GM04504 (cell line): ENCODE results near the gene DPF3.
"Not testable (repeated sequence)": the region's sequence is repeated elsewhere in the genome, so short reads cannot be mapped to it uniquely, and the experiment has no call there.

Source experiments
- DNase-seq: peaks from one replicate; pipeline ENCODE4 v3.0.0-alpha.2; 2012; ENCODE audit warnings: low read depth

DPF3 gene

DNA sequence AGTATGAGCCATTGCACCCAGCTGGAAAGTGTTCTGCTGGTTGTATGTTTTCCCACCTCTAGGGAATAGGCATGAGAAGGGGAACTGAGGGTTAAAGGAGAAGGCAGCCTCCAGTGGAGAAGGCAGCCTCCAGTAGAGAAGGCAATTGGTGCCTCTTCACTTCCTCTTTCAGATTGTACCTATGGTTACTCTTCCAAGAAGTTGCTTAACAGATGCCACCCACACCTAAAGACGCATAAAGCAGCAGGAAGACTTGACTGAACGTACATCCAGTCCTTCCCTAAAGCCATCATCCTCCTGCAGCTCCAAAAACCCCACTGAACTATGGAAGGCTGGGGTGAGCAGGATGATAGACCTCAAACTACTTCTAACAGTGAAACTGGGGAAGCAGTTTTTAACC is 13.1 kb downstream of the DPF3 start:
- DNase-seq: no peak

- no peak for DNase-seq
Observed at GRCh38 chr14:72880164-72880563, 13.7 kb downstream of the DPF3 start.

DNA sequence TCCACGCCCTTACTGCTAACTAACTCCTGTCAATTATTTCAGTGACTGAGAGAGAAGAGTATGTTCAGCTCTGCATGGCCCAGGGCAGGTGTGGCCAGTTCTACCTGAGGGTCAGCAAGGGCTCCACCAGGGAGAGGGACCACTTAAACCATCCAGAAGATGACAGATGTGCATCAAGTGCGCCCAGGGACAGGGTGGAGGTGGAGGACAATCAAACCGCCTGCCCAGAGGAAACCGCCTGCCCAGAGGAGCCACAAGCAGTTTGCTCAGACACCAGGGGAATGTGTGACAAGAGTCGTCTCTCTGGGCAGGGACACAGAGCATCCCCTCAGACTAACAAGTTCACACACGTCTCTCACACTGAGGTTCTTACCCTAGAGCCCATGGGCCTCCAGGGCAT is 14.5 kb downstream of the DPF3 start:
- DNase-seq: no peak

- DNase-seq: no peak
Observed at GRCh38 chr14:72878746-72879145, 15.2 kb downstream of the DPF3 start.

DNA sequence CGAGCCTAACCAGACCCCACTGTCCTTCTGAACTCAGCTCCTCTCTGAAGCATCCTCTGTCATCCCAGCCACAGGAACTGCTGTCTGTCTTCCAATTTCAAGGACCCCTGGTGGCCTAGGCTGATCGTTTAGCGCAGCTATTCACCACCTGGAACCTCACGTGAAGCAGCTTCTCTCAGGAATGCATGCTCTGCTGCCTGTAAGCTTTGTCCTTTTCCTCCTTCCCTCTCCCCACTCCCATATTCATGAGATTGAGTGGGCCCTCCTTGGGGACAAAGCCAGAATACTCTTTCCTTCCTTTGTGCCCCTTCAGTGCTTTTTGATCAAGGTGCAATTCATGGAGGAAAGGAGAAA is 17.2 kb downstream of the DPF3 start:
- no peak for DNase-seq

DNA sequence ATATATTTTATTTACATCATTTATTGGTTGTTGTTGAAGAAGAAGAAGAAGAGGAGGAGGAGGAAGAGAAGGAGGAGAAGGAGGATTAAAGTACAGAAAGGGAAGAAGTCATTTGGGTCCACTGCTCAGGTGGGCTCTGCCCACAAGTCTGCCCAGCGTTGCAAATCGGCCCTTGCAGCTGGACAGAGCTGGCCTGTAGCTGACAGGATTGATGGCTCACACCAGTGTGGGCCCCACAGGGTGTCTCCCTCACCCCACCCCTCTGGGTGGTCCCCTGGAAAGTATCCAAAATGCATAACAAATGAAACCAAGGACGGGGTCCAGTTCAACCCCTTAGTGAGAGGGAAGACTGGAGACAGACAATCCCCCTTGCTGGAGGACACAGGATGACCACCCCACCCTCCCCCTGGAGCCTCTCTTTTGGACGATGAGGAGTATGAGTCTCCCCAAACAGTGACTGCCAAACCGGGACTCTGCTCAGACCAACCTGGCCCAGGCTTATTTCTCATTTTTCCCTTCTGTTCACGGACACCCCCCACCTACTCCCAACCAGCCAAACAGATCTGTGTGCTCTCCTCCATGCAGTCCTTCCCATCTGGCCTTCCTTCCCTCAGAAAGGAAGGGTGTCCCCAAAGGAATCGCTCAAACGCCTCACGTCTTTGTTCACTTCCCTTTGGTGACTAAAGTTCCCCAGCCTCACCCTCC is 17.7 kb downstream of the DPF3 start:
- no peak for DNase-seq

- DNase-seq: not testable (repeated sequence)
Observed at GRCh38 chr14:72870878-72871277, 23.0 kb downstream of the DPF3 start.

DNA sequence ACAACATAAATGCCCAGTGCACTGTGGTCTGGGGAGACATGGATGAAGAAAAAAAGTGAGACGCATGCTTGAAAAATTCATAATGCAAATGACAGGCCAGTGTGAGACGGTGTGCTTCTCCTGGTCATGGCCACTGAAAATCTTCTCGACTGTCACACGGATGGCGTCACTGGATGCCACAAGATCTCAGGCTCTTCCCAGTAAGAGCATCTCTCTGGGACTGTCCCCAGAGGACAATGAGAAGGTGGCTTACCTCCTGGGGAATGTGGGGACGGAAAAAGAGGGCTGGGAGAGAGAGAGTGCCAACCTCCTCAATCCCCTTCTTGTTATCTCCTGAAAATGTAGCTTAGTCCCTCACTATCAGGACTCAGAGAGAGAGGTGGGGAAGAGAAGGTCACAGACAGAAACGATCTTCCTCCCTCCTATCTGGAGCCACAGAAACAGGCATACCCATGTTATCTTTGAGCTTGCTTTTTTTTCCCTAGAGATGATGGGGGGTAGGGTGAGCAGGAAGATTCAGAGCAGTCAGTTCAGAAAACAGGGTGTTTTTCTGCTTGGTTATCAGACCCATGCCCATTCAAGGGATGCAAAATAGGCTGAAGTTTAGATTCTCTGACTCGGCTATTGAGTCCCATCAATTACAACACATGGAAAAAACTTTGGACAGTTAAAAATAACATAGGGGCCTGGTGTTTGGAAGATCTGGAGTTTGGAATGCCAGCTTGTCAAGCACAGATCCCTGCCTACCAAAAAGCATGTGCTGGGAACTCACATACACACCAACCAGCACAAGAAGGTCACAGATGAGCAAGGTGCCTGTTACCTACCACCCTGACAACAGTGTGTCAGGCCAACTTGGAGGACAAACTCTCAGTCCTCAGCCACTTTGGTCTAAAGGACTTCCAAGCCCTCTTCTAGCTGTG is 24.2 kb downstream of the DPF3 start:
- no peak for DNase-seq

- no peak for DNase-seq
Observed at GRCh38 chr14:72868500-72868899, 25.4 kb downstream of the DPF3 start.

DNA sequence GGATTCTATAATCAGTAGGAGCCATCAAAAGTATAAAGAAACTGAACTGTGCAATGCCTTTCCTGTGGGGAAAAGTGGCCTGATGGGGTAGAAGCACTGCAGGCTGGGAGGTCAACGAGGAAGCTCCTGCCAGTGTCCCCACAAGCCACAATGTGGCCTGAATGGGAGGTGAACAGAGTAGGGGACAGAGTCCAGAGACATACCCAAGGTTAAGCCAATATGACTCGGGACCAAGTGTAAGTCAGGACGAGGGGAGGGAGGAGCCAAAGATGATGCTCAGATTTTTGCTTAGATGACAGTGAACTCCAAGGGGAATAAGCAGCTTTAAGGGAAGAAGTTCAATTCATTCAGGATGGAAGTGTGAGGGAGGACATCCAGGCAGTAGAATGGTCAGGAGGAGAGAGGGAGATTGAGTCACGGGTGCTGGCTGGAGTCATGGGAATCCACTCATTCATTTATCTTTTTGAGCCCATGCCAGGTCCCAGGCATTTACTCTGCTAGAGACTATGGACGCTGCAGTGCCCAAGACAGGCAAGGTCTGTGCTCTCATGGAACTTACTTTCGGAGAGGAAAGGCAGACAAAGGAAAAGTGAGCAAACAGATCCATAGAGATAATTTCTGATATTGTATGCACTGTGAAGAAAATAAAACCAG is 29.1 kb downstream of the DPF3 start:
- DNase-seq: no peak

- peak; percentile 20 for DNase-seq
Observed at GRCh38 chr14:72863216-72864006, 30.5 kb downstream of the DPF3 start.

GRCh38 chr14:72856530-72857266 is 37.2 kb downstream of the DPF3 start:
- DNase-seq: no peak

DNA sequence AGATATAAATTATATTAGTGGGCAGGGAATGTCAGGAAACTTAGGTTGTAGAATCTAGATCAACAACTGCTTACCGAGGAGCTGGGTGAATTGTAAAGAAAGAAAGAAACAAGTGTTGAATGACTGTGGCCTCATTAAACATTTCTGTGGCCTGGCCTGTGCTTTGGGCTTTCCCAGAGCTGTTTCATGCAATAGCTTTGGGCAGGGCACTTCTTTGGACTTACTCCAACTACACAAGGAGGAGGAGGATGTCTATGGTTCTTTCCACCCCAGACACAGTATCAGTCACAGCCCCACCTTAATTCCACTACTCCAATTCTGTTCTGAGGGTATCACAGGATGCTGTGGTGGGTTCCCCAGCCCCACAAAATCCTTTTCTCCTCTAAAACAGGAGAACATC is 38.0 kb downstream of the DPF3 start:
- peak; percentile 52 for DNase-seq

DNA sequence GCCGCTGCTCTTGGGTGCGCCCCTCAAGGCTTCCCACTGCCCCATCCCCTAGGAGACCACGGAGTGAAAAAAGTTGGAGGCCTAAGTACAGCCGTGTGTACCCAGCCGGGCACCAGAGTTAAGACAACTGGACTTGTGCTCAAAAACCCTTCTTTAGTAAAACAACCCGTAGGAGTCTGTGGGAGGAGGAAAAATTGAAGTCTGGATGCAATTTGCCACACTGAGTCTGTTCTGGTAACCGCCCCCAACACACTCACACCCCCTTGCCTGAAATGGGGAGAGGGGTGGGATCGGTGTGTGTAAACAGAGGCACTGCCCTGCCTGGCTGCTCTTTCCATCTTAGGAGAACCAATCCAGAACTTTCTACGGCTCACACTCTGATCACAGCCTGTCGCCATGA is 41.7 kb downstream of the DPF3 start:
- no peak for DNase-seq

DNA sequence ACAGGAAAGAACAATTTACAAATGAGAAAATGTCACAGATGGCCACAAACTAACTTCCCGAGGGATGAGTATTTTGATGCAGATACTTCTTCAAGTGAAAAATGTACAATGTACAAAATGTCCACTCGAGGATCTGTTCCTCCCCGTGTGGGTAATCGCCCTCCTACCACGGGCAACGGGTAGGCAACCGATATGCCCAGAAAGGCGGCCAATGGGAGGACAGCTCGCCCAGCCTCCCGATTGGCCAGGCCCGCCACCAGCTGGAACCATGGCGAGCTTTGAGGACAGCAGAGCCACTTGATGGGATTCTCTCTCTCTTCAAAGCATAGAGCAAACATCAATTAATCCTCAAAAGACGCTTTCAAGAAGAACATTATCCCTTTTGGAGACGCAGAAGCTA is 42.3 kb downstream of the DPF3 start:
- no peak for DNase-seq

DNA sequence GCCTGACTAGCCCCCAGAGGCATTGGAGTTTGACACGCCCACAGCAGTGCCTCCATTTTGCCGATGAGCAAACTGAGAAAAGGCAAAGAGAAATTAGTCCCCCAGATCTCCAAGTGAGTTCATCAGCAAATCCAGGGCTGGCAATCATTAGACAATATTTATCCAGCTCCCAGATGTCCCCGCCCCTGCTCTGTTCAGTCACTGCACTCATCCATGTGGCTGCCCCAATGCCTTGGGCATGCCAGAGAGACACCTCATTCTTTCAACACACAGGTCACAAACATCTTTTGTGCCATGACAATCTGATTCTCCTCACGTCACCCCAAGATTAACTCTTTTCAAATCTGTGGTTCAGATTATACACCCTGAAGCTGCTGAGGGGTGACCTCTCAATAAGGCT is 43.5 kb downstream of the DPF3 start:
- DNase-seq: no peak

GRCh38 chr14:72849222-72849621 is 44.7 kb downstream of the DPF3 start:
- DNase-seq: no peak

GRCh38 chr14:72847721-72848120 is 46.2 kb downstream of the DPF3 start:
- DNase-seq: no peak

- DNase-seq: no peak
Observed at GRCh38 chr14:72845683-72846082, 48.2 kb downstream of the DPF3 start.

DNA sequence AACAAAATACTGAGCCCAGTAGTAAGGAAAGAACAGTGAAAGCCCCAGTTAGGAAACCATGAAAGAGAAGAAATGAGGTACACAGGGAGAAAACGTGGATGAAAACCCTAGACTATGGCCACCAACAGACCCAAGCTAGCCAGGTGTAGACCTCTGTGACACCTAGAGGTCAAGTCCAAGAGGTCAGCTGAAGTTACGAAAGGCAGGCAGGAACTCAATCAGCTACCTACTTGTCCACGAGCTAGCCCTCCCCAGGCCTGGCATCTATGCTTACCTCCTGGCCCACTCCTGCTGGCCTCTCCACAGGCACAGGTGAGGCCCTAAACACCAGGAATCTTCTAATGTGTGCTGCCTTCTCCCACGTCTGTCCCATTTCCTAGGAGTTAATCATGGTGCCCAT is 48.7 kb downstream of the DPF3 start:
- DNase-seq: no peak

GRCh38 chr14:72844524-72844923 is 49.4 kb downstream of the DPF3 start:
- no peak for DNase-seq
